ENCODE measurements around the gene RAB8B.
"Not testable (repeated sequence)": the region's sequence is repeated elsewhere in the genome, so short reads cannot be mapped to it uniquely, and the experiment has no call there.

Gene RAB8B

DNA sequence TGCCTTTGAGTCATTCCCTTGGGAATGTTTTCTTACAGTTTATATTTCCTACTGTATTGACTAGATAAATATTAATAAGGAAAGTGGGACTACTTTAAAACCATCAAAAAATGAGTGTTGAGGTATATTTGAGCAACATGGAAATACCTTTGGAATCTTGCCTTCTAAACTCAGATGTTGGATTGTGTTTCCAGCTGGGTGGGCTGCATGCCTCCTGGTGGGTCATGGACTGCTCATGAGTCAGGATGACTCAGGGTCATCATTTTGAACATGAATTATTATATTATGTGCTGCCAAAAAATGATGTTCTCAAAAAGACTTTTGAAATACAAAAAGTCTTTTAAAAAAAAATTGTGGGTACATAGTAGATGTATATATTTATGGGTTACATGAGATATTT, 46.9 kb downstream of the RAB8B start:
- no peak for DNase-seq (ENCODE audit: low read depth in 1 of 2, low spot score in 1 of 2)

GRCh38 chr15:63237086-63237485, 47.7 kb downstream of the RAB8B start:
- DNase-seq (ENCODE audit: low read depth in 1 of 2, low spot score in 1 of 2): not testable (repeated sequence)

DNA sequence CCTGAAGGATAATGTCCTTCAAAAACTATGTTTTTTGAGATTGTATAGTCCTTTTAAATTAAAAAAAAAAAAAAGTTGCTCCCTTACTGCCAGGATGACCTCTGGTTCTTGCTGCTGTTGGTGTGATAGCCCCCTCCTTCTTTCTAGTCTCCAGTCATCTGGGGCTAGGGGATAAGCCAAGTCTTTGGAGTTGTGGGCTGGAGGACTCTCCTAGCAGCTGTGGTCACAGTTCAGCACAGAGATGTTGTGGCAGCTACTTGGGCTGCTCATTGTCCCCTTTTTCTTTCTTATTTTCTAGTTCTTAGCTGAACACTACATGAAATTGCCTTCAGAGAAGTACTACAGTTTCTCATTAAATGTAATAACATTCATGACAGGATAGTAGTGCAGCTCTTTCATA, 48.8 kb downstream of the RAB8B start:
- DNase-seq (ENCODE audit: low read depth in 1 of 2, low spot score in 1 of 2): no peak

DNA sequence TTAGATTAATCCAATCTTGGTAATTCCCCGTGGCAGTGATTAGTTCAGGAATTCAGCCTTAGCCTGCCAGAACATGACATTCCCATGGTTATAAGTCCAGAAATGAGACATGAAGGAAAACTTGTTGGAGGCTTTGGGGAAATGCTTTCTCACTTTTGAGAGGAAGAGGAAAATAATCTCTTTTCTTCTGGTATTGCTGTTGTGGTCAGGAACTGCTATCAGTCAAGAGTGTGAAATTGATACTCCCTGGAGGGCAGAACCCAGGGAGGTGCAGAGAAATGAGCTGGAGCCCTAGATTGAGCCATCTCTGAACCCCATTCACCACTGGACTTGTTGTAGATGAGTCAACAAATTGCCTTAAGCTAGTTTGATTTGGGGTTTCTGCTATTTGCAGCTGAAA, 49.4 kb downstream of the RAB8B start:
- DNase-seq (ENCODE audit: low read depth in 1 of 2, low spot score in 1 of 2): no peak

DNA sequence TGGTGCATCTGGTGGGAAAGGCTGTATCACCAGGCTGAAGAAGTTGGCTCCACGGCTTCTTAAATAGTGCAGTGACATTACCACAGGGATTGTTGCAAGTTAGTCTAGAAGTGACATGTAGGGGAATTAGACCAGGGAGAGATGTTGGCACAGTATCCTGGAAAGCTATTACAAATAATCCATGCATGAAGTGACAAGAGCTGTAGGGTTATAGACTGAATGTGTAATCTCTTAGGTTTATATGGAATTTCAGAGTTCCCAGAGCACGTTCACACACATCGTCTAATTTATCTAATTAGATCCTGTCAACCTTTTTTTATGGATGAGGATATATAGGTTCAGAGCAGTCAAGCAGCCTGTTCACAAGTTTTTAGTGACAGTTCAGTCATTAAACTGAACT, 50.7 kb downstream of the RAB8B start:
- no peak for DNase-seq (ENCODE audit: low read depth in 1 of 2, low spot score in 1 of 2)

DNA sequence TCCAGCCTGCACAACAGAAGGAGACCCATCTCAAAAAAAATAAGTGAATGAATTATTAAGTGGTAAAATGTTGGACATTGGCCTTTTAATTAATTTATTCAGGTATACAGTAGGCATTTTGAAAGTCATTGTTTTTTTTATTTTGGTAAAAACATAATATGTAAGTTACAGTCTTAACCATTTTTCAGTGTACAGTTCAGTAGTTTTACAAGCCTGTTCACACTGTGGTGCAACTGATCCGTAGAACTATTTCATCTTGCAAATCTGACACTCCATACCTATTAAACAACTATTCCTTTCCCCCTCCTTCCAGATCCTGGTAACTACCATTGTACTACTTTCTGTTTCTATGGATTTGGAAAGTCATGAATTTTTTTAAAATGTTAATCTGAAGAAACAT, 51.9 kb downstream of the RAB8B start:
- DNase-seq (ENCODE audit: low read depth in 1 of 2, low spot score in 1 of 2): no peak

DNA sequence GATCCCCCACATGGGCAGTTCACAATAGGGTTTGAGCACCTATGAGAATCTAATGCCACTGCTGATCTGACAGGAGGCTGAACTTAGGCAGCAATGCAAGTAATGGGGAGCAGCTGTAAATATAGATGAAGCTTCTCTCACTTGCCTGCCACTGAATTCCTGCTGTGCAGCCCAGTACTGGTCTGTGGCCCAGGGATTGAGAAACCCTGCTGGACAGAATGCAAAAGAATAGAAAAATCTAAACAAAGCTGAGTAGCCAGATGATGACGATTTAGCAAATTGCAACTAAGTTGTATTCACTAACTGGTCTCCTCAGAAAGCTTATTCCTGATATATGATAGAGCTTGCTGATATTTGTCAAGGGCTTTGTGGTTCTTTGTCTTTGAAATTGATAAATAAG, 53.7 kb downstream of the RAB8B start:
- no peak for DNase-seq (ENCODE audit: low read depth in 1 of 2, low spot score in 1 of 2)

DNA sequence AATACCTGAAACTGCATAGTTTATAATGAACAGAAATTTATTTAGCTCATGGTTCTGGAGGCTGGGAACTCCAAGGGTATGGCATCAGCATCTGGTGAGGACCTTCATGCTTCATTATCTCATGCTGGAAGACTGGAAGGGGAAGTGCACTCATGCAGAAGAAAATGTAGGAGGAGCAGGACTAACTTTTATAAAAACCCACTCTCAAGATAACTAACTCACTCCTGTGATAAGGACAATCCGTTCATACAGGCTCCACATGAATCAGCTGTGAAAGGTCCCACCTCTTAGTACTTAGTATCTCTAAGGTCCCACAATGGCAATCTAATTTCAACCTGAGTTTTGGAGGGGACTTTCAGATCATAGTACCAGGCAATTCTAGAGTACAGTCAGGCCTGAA, 54.4 kb downstream of the RAB8B start:
- DNase-seq (ENCODE audit: low read depth in 1 of 2, low spot score in 1 of 2): no peak

- no peak for DNase-seq (ENCODE audit: low read depth in 1 of 2, low spot score in 1 of 2)
These were observed 55.0 kb downstream of the RAB8B start for GRCh38 chr15:63244399-63244798.

DNA sequence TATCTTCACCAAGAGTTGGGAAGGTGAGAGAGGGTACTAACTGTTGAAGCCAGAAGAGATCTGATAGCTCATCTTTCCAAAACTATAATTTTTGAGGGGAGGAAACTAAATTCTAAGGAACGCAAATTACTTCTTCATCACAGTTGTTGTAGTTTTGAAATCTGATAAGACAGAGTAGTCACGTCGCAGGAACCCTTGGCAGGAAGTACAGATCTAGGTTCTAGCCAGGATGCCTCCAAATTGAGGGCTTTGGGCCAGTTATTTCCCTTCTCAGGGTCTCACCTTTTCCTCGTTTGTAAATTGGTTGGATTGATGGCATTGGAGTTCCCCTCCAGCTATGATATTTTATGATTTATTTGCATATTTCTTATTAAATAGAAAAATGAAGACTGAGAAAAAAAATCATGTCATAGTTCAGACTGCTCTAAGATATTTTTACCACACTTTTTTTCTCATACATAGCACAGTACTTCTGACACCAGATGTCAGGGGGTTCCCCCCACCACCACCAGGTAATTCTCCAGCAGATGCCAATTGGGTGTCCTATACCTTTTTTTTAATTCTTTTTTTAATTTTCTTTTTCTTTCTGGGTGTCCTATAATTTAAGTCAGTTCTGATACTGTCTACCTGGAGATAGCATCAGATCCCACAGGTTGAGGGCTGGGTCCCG, 55.7 kb downstream of the RAB8B start:
- DNase-seq (ENCODE audit: low read depth in 1 of 2, low spot score in 1 of 2): no peak

DNA sequence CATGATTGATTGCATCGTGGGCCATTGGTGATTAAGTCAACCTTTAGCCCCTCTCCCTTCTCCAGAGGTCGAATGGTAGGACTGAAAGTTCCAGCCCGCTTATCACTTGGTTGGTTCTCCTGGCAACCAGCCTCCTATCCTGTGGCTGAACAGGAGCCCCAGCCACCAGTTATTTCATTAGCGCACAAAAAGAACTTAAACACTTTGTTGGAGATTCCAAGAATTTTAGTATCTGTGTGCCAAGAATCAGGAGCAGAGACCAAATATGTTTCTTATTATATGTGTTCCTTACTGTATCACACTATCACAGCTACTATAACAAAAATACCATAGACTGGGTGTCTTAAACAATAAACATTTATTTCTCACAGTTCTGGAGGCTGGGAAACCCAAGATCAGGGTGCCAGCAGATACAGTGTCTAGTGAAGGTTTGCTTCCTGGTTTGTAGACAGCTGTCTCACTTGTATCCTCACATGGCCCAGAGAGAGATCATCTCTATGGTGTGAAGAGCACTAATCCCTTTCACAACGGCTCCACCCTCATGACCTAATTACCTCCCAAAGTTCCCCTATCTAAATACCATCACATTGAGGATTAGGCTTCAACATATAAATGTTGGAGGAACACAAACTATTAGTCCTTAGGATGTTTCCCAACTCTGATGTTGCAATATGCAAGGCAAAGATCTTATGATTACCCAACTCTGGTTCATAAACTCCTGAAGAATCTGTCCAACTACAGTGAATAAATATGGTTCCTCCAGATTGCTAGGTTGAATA, 57.5 kb downstream of the RAB8B start:
- no peak for DNase-seq (ENCODE audit: low read depth in 1 of 2, low spot score in 1 of 2)

- DNase-seq (ENCODE audit: low read depth in 1 of 2, low spot score in 1 of 2): no peak
These were observed 61.0 kb downstream of the RAB8B start for GRCh38 chr15:63250312-63250965.

- no peak for DNase-seq (ENCODE audit: low read depth in 1 of 2, low spot score in 1 of 2)
These were observed 62.3 kb downstream of the RAB8B start for GRCh38 chr15:63251701-63252100.

GRCh38 chr15:63252292-63252691, 62.9 kb downstream of the RAB8B start:
- no peak for DNase-seq (ENCODE audit: low read depth in 1 of 2, low spot score in 1 of 2)

DNA sequence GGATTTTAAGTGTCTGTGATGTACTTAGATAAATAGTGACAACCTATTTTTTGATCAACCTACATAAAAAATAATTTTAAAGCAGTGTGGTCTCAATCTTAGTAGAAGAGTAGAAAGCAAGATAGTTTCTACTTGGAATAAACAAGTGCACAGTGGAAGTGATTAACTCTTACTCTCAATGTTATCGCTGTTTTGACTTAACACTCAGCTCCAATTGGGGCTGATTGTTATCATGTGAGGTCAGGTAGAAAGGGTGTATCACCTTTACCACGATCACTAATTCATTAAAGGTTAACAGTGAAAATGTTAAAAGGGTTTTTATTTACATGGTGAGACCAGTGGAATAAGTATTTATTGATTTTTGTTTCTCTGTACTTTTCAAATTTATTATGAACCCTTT, 65.6 kb downstream of the RAB8B start:
- no peak for DNase-seq (ENCODE audit: low read depth in 1 of 2, low spot score in 1 of 2)

DNA sequence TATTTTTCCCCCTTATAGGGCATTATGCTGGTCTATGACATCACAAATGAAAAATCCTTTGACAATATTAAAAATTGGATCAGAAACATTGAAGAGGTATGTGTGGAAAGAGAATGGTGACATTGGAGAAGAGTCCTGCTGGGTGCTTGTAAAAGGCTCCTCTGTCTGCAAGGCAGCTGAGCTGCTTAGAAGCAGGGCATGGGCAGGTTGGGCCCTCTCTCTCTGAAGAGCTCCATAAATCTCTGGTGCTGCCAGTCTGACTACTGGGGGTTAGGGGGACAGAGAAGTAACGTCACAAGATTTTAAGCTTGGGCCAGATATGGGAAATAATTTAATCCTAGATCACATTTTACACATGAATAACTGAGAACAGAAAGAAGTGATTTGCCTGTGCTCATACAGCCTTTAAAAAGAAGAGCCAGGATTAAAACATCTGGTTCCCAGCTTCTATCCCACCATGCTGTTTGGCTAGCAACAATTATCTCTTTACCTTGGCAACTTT, 66.1 kb downstream of the RAB8B start:
- no peak for DNase-seq (ENCODE audit: low read depth in 1 of 2, low spot score in 1 of 2)

GRCh38 chr15:63256433-63257274, 67.2 kb downstream of the RAB8B start:
- DNase-seq (ENCODE audit: low read depth in 1 of 2, low spot score in 1 of 2): no peak

GRCh38 chr15:63258658-63259057, 69.3 kb downstream of the RAB8B start:
- DNase-seq (ENCODE audit: low read depth in 1 of 2, low spot score in 1 of 2): no peak

GRCh38 chr15:63260791-63261190, 71.4 kb downstream of the RAB8B start:
- no peak for DNase-seq (ENCODE audit: low read depth in 1 of 2, low spot score in 1 of 2)

GRCh38 chr15:63261311-63261710, 71.9 kb downstream of the RAB8B start:
- DNase-seq (ENCODE audit: low read depth in 1 of 2, low spot score in 1 of 2): no peak

GRCh38 chr15:63263519-63263918, 74.1 kb downstream of the RAB8B start:
- DNase-seq (ENCODE audit: low read depth in 1 of 2, low spot score in 1 of 2): no peak

Data from activated CD4-positive, alpha-beta T cell treated with anti-CD3 and anti-CD28 coated beads, Interleukin-2, amount 50 U/mL, for 24 hours (primary cell).